Duodenal mucosa (tissue), 2 donors: ENCODE measurements around the gene DSCAML1.

Experiments
- H3K27ac ChIP-seq: one replicate; pipeline ENCODE4 v1.7.0; 2013; ENCODE audit warnings: low read depth, low read length
- H3K27me3 ChIP-seq, 2 donors: one replicate each; pipeline ENCODE4 v1.7.0; 2013; ENCODE audit warnings: low read length in 2 of 2, control low read depth in 1 of 2; ENCODE audit not compliant: insufficient read depth in 2 of 2, control insufficient read depth in 1 of 2
- H3K36me3 ChIP-seq, 2 donors: one replicate each; pipeline ENCODE4 v1.7.0; 2013; ENCODE audit warnings: low read length in 2 of 2, control low read depth in 1 of 2; ENCODE audit not compliant: insufficient read depth in 2 of 2, control insufficient read depth in 1 of 2
- H3K4me1 ChIP-seq, 2 donors: one replicate each; pipeline ENCODE4 v1.7.0; 2013; ENCODE audit warnings: low read length in 2 of 2, control low read depth in 1 of 2; ENCODE audit not compliant: insufficient read depth in 2 of 2, control insufficient read depth in 1 of 2
- H3K4me3 ChIP-seq, 2 donors: one replicate each; pipeline ENCODE4 v1.7.0; 2013; ENCODE audit warnings: low read length in 2 of 2, low read depth in 1 of 2
- H3K9ac ChIP-seq, 2 donors: one replicate each; pipeline ENCODE4 v1.7.0; 2013; ENCODE audit warnings: low read length in 2 of 2, low read depth in 1 of 2
- H3K9me3 ChIP-seq, 2 donors: one replicate each; pipeline ENCODE4 v1.7.0; 2013; ENCODE audit warnings: low read length in 2 of 2, control low read depth in 1 of 2; ENCODE audit not compliant: control insufficient read depth in 1 of 2

The DSCAML1 gene, protein sequence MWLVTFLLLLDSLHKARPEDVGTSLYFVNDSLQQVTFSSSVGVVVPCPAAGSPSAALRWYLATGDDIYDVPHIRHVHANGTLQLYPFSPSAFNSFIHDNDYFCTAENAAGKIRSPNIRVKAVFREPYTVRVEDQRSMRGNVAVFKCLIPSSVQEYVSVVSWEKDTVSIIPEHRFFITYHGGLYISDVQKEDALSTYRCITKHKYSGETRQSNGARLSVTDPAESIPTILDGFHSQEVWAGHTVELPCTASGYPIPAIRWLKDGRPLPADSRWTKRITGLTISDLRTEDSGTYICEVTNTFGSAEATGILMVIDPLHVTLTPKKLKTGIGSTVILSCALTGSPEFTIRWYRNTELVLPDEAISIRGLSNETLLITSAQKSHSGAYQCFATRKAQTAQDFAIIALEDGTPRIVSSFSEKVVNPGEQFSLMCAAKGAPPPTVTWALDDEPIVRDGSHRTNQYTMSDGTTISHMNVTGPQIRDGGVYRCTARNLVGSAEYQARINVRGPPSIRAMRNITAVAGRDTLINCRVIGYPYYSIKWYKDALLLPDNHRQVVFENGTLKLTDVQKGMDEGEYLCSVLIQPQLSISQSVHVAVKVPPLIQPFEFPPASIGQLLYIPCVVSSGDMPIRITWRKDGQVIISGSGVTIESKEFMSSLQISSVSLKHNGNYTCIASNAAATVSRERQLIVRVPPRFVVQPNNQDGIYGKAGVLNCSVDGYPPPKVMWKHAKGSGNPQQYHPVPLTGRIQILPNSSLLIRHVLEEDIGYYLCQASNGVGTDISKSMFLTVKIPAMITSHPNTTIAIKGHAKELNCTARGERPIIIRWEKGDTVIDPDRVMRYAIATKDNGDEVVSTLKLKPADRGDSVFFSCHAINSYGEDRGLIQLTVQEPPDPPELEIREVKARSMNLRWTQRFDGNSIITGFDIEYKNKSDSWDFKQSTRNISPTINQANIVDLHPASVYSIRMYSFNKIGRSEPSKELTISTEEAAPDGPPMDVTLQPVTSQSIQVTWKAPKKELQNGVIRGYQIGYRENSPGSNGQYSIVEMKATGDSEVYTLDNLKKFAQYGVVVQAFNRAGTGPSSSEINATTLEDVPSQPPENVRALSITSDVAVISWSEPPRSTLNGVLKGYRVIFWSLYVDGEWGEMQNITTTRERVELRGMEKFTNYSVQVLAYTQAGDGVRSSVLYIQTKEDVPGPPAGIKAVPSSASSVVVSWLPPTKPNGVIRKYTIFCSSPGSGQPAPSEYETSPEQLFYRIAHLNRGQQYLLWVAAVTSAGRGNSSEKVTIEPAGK (N-terminal part only)

DNA sequence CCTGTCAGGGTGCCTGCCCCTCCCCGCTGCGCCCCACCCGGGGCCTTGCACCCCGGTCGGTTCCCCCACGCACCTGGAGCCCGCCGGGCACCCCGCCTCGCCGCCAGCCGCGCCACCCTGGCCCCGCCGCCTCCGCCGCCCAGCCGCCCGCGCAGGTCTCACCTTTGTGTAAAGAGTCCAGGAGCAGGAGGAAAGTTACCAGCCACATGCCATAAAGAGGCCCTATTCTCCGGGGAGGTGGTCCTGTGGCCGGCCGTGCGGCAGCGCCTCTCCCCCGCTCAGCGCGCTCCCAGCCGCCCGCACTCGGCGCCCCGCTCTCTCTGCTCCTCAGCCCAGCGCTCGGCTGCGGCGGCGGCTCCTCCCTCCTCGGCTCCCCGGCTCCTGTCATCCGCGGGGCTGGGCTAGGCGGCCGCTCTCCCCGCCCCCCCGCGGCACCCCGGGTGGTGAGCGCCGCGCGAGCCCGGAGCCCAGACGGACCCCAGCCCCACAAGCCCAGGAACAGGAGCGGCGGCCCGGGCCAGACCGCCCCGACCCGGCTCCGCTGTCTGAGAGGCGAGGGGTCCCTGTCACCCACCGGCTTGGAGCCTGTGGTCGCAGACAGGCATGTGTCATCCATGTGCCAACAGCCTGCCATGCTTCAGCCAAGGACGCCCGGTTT, at the start of gene DSCAML1:
TSS of gene DSCAML1 (minus strand) at position 345 of the 658 bp plus-strand sequence. CDS start at position 208, 137 bp downstream.
- no peaks in the 10 kb centered on the region for H3K9me3 ChIP-seq
- H3K36me3 ChIP-seq: no peaks in the 10 kb centered on the region
- peaks cover 35 to 38% of the 10 kb centered on the region in 2 donors for H3K27me3 ChIP-seq
- H3K9ac ChIP-seq: no peak within 1 kb of the TSS
- peak within 1 kb of the TSS; percentile 8 to 36 for H3K4me3 ChIP-seq
- H3K27ac ChIP-seq: no peak within 1 kb of the TSS
- peaks cover 7 to 11% of the 10 kb centered on the region in 2 donors for H3K4me1 ChIP-seq

DNA sequence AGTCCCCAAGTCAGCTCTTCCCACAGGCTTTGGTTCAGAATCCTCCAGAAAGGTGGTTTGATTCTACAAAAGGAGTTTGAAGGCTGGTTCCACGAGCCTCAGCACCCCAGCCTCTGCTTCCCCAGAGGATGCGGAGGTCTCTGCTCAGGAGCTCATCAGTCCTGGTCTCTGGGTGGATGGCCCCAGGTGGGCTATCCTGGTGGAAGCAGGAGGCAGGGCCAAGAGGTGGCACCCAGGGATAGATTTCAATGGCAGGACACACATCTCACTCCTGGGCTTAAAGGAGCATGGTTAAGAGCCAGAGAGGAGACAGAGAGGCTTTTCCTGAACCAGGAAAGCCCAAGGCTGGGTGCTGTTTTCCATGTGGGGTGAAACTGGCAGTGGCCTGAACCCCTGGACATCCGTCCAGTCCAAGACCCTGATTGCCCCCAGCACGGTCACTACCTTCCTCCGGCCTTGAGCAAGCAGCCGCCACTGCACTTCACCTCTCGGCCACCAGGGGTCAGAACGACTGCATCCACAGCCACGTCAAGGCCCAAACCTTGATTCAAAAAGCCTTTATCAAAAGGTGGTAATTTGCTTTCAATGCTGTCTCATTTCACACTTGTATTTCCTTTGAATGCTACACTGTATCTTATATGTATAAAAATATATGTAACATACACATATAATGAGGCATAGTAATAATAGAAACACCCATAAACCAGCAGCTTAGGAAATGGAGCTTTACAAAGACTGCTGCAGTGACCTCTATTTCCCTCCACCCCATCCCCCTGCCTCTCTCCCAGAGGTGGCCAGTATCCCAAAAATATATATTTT, 46.9 kb upstream of the DSCAML1 start:
- H3K4me3 ChIP-seq: no peak overlapping the region
- no peak overlapping the region for H3K9ac ChIP-seq

DNA sequence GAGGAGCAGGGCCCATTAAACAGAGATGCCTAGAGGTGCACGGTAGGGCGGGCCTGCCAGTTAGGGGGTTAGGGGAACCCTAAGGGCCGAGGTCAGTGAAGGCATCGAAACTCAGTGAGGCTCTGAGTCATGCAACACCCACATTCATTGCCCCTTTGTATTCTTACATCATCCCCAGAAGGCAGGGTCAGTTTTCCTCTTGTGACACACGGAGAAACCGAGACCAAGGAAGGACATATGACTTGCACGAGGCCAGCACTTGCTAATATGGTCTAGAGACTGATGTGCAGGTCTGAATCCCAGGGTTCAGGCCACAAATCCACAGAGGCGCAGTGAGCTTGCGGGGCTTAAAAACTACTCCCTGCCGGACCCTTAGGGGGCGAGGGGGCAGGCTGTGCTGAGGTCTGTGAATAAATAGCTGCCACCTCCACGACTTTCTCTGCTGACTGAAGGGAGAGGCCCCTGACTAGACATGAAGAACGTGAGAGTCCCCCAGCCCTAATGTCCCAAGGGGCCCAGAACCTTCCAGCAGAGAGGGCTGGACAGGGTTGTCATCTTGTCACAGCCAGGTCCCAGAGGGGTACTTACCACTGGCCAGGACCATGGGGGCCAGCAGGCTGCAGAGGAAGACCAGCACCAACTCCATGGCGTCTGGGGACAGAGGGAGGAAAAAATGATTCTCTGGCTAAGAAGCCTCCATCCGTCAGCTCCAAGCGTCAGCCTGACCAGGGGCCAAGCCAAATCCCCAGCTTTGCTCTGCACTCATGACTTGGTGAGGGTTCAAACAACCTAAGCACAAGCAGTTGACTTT, 45.3 kb upstream of the DSCAML1 start:
- H3K9me3 ChIP-seq: no peaks in the 10 kb centered on the region
- peaks cover 8 to 14% of the 10 kb centered on the region in 2 donors for H3K4me1 ChIP-seq
- H3K36me3 ChIP-seq: no peaks in the 10 kb centered on the region
- no peak overlapping the region for H3K4me3 ChIP-seq
- H3K27ac ChIP-seq: no peak overlapping the region
- peaks cover 0 to 3% of the 10 kb centered on the region in 2 donors for H3K27me3 ChIP-seq
- no peak overlapping the region for H3K9ac ChIP-seq

More for the DNA sequence above, 46.9 kb upstream of the DSCAML1 start:
- Histone ChIP-seq H3K9me3 (no peaks in the 10 kb centered on the region), H3K36me3 (no peaks in the 10 kb centered on the region), H3K27ac (no peak overlapping the region), H3K27me3 (peaks cover 0 to 3% of the 10 kb centered on the region in 2 donors), H3K4me1 (peaks cover 0 to 7% of the 10 kb centered on the region in 2 donors)

DNA sequence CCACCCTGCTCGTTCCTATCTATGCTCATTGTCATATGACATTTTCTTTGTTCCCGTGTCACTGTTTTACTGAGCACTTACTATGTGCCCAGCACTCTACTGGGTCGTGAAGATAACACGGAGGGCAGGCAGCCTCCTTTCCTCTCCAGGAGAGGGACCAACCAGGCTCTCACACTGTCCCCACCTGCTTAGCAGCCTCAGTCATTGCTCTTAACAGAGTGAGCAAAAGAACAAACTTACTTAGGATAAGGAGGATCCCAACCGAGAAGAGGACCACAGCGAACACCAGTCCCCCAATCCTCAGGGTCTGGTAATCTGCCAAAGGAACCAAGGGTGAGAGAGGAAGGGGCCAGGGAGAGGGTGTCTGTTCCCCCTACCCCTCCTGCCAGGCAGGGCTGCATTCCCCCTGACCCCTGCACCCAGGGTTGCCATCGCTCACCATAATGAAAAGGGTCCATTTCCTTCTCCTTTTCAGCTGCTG, 44.6 kb upstream of the DSCAML1 start:
- peaks cover 0 to 3% of the 10 kb centered on the region in 2 donors for H3K27me3 ChIP-seq
- H3K36me3 ChIP-seq: no peaks in the 10 kb centered on the region
- H3K9me3 ChIP-seq: no peaks in the 10 kb centered on the region
- H3K9ac ChIP-seq: no peak overlapping the region
- no peak overlapping the region for H3K4me3 ChIP-seq
- H3K4me1 ChIP-seq: peaks cover 8 to 21% of the 10 kb centered on the region in 2 donors
- no peak overlapping the region for H3K27ac ChIP-seq

DNA sequence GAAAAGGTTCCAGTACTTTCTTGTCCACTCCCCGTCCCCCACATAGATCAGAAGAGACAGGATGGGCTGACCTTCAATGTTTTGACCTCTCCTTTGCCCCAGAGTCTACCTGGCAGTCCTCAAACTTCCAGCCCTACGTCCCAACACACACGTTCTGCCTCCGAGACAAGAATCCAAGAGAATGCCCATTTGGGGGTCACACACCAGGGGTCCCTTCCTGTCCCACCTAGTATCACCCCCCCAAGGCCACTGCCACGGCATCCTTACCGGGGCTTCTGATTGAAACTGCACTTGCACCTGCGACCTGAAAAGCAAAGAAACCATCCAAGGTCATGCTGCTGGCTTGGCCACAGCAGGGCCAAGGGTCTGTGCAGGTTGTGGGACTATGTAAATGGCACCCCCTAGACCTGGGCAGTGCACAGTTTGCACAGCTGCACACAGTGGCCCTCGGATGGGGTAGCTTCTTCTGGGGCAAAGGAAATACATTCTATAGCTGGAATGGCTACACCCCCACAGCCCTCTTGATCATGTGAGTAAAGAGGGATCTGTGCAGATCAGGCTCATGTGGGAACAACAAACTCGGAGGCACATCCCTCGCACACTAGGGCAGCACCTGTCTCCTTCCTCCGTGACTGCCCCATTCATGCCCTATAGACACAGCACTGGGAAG, 44.0 kb upstream of the DSCAML1 start:
- no peaks in the 10 kb centered on the region for H3K9me3 ChIP-seq
- no peak overlapping the region for H3K4me3 ChIP-seq
- peaks cover 8 to 21% of the 10 kb centered on the region in 2 donors for H3K4me1 ChIP-seq
- no peaks in the 10 kb centered on the region for H3K36me3 ChIP-seq
- no peak overlapping the region for H3K27ac ChIP-seq
- H3K27me3 ChIP-seq: peaks cover 0 to 3% of the 10 kb centered on the region in 2 donors
- no peak overlapping the region for H3K9ac ChIP-seq

DNA sequence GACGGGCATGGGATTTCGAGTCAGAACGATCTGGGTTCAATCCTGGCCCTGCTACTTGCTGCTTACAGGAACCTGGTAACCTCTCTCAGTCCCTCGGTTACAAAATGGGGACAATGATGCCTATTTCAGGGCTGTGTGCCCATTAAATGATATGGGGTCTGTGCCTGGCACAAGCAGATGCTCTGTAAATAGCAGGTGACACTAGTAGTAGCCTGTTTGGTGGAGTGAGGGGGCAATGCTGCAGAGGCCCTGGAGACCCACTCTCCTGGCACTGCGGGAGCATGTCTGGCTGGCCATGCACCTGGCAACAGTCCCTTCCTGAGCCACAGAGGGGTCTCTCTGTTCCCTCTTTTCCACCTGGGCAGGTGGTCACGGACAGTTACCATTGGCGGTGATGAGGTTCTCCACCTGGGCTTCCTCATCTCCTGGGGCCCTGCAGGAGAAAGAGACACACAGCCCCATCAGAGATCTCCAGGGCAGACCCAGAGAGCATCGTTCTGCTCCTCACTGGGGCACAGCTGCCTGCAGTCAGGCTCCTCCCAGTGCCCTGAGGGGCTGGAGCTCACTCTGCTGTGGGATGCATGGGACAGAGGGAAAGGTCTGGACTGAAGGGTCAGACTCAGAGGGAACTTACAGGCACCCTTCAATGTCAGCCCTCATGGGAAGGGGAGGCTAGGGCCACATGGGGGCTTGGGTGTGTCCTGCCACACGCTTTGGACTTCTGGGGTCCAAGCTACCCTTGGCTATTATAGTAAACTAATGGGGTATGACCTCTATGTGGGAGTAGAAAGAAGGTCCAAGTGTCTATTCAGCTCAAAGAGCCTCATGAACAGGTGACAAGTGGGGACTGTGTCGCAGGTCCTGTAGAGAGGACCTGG, 43.2 kb upstream of the DSCAML1 start:
- H3K9me3 ChIP-seq: no peaks in the 10 kb centered on the region
- H3K4me3 ChIP-seq: no peak overlapping the region
- peaks cover 8 to 21% of the 10 kb centered on the region in 2 donors for H3K4me1 ChIP-seq
- H3K27me3 ChIP-seq: peaks cover 0 to 3% of the 10 kb centered on the region in 2 donors
- H3K36me3 ChIP-seq: no peaks in the 10 kb centered on the region
- H3K27ac ChIP-seq: no peak overlapping the region
- H3K9ac ChIP-seq: no peak overlapping the region

DNA sequence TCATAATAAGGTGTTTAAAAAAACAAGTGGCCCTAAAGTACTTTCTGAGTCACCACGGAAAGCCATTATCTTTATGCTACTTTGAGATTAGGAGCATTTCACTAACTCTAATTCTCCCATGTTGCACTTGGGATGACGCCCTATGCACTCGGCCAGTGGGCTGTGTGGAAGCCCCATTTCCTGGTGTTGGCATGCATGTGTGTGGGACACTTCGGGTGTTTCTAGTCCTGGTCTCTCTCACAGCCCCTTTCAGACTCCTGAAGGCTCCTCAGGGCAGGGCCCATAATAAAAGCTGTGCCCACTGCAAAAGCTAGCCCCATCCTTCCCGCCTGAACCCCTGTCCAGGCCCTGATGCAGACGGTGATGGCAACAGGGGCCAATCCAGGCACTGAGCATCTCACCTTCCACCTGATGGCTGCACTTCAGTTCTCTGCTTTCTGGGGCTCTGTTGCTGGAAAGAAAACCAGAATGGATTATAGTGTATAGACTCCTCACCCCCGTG, 42.4 kb upstream of the DSCAML1 start:
- Histone ChIP-seq H3K9ac (no peak overlapping the region), H3K27ac (no peak overlapping the region), H3K9me3 (no peaks in the 10 kb centered on the region), H3K36me3 (no peaks in the 10 kb centered on the region), H3K4me1 (peaks cover 8 to 22% of the 10 kb centered on the region in 2 donors), H3K4me3 (no peak overlapping the region), H3K27me3 (peaks cover 0 to 3% of the 10 kb centered on the region in 2 donors)
